Measurements from ENCODE around the gene GPR156. TPM values are rescaled to one million over a fixed set of nuclear protein-coding genes. Genes with fewer than 3 reads are reported as not detected.

GPR156 gene
- total RNA-seq, 1 donor from 2014 or later: 11.7 TPM

GRCh38 chr3:120172070-120172469 lies 113.0 kb downstream of the GPR156 start:
- Mint-ChIP-seq H3K36me3 (peaks cover 18% of the 10 kb centered on the region), H3K4me1 (peaks cover 6% of the 10 kb centered on the region), H3K9me3 (no peaks in the 10 kb centered on the region), H3K27ac (no peak overlapping the region), H3K27me3 (ENCODE audit: low read depth) (no peaks in the 10 kb centered on the region), H3K4me3 (no peak overlapping the region)
- no peak for DNase-seq (ENCODE audit: low spot score in 2 of 2, unreplicated experiment in 2 of 2)
- no peak for TF ChIP-seq CTCF (IDR thresholded peaks at IDR 0.05; ENCODE audit: unreplicated experiment)

- Mint-ChIP-seq H3K9me3 (no peaks in the 10 kb centered on the region), H3K4me1 (no peaks in the 10 kb centered on the region), H3K27me3 (ENCODE audit: low read depth) (no peaks in the 10 kb centered on the region), H3K36me3 (peaks cover 21% of the 10 kb centered on the region), H3K4me3 (no peak overlapping the region), H3K27ac (no peak overlapping the region)
- no peak for TF ChIP-seq CTCF (IDR thresholded peaks at IDR 0.05; ENCODE audit: unreplicated experiment)
- no peak for DNase-seq (ENCODE audit: low spot score in 2 of 2, unreplicated experiment in 2 of 2)
These were observed 113.7 kb downstream of the GPR156 start for GRCh38 chr3:120171134-120171873.

GRCh38 chr3:120170223-120170622 lies 114.8 kb downstream of the GPR156 start:
- Mint-ChIP-seq H3K4me1 (no peaks in the 10 kb centered on the region), H3K36me3 (peaks cover 24% of the 10 kb centered on the region), H3K27ac (no peak overlapping the region), H3K4me3 (no peak overlapping the region), H3K27me3 (ENCODE audit: low read depth) (no peaks in the 10 kb centered on the region), H3K9me3 (no peaks in the 10 kb centered on the region)
- no peak for TF ChIP-seq CTCF (IDR thresholded peaks at IDR 0.05; ENCODE audit: unreplicated experiment)
- DNase-seq (ENCODE audit: low spot score in 2 of 2, unreplicated experiment in 2 of 2): no peak

GRCh38 chr3:120169407-120169806 lies 115.6 kb downstream of the GPR156 start:
- no peaks in the 10 kb centered on the region for H3K4me1 Mint-ChIP-seq
- DNase-seq (ENCODE audit: low spot score in 2 of 2, unreplicated experiment in 2 of 2): no peak
- TF ChIP-seq CTCF (IDR thresholded peaks at IDR 0.05; ENCODE audit: unreplicated experiment): no peak
- H3K36me3 Mint-ChIP-seq: peaks cover 24% of the 10 kb centered on the region
- H3K27ac Mint-ChIP-seq: no peak overlapping the region
- no peak overlapping the region for H3K4me3 Mint-ChIP-seq
- H3K27me3 Mint-ChIP-seq (ENCODE audit: low read depth): no peaks in the 10 kb centered on the region
- no peaks in the 10 kb centered on the region for H3K9me3 Mint-ChIP-seq

GRCh38 chr3:120168611-120169010 lies 116.4 kb downstream of the GPR156 start:
- H3K4me3 Mint-ChIP-seq: no peak overlapping the region
- no peaks in the 10 kb centered on the region for H3K27me3 Mint-ChIP-seq (ENCODE audit: low read depth)
- no peak overlapping the region for H3K27ac Mint-ChIP-seq
- no peaks in the 10 kb centered on the region for H3K9me3 Mint-ChIP-seq
- peaks cover 24% of the 10 kb centered on the region for H3K36me3 Mint-ChIP-seq
- DNase-seq (ENCODE audit: low spot score in 2 of 2, unreplicated experiment in 2 of 2): no peak
- no peaks in the 10 kb centered on the region for H3K4me1 Mint-ChIP-seq
- TF ChIP-seq CTCF (IDR thresholded peaks at IDR 0.05; ENCODE audit: unreplicated experiment): no peak

Data from mesothelial cell of epicardium (in vitro differentiated cells).